DMS 273 (cell line): ENCODE results near the gene AFAP1L2.
A peak's percentile ranks its signal among the peaks of the same experiment; 100 is the strongest.

ENCODE experiments used
- DNase-seq: peaks from one replicate; lab custom pipeline; 2025; ENCODE audit not compliant: unreplicated experiment; lab: John Stamatoyannopoulos, UW

Gene AFAP1L2

DNA sequence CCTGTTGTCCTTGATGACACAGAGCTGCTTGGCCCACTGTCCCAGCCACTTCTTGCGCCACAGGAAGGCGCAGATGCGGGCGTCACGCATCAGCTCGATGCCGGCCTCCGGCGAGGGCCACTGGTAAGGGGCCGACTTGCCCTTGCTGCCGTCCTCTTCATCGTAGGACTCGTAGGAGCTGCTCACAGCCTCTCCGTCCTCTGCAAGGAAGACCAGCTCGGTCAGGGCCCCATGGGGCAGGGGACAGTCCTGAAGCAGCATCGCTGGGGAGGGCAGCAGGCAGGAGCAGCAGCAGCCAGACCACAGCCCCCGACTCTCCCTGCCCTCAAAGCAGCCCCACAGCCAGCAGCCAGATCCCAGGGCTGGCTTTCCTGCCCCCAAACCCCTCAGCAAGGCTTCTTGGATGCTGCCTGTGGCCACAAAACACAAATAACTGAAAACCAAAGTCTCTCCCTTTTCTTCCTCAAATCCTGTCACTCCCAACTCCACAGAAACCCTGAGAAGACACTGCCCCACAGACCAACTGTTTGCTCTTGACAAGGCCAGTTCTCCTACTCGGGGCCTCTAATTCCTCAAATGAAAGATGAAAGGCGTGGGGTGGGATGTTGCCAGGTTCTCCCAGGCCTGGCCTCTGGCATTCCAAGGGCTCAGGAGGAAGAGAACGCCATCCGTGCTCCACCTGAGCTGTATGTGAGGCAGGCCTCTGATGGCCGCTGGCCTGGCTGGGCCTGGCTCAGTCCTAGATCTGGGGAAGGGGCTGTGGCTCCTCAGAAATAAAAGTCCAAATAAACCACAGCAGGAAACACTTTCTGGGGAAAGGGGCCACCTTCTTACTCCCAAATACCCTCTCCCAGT, 88.5 kb downstream of the AFAP1L2 start:
- no peak for DNase-seq

- DNase-seq, result no peak
These were observed 90.4 kb downstream of the AFAP1L2 start for GRCh38 chr10:114313866-114314265.

DNA sequence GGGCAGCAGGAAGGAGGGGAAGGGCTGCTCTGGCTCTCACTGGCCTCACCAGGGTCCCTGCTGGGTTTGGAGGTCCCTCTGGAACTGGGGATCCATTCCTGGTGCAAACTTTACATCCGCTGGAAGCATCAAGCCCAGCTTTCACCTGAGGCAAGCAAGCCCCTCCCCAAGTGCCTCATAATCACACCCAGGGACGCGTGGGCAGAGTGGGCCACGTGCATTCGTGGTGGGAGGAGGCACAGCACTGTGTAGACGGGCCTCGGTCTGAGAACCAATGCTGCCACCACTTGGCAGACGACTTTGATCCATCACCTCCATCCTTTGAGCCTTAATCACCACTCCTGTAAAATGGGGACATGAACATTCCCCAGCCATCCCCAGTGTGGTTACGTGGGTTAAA, 91.2 kb downstream of the AFAP1L2 start:
- no peak for DNase-seq

DNA sequence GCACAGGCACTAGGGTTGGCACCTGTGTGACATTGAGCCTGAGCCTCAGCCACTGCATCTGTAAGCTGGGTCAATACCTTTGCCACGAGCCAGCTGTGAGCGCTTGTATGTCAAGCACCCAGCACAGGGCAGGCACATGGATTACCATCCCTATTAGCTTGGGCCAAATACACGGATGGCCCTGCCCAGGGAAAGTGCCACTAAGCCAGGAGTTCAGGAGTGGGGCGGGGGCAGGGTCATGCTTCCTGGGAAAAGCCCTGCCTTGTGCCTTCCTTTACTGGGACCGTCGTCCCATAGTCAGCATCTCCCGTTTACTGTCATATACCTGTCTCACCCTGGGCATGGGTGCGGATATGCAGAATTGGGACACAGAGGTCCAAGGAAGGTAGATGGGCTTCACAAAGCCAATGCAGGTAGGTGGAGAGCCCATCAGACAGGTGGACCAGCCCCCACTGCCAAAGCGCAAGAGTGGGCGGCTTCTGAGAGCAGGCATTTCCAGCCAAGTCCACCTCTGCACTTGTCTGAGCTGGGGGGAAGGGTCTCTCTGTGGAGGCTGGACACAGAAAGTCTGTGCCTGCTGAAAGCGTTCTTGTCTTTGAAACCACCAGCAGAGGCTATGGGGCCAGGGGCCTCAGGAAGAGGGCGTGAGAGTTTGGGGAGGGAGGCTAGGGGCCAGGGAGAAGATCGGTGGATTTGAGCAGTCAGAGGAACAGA, 92.6 kb downstream of the AFAP1L2 start:
- no peak for DNase-seq

DNA sequence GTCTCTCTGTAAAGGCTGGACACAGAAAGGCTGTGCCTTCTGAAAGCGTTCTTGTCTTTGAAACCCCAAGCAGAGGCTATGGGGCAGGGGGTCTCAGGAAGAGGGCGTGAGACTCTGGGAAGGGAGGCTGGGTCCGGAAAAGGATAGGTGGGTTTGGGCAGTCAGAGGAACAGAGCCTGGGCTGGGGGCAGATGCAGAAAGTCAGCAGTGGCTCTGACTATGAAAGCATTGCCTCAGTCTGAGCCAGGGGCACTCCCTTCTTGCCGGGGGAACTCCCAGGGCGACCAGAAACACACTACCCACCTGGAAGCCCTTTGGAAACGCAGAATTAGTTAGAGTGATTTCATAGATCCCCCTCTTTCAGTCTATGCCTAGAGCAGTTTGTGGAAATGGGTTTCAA, 93.3 kb downstream of the AFAP1L2 start:
- no peak for DNase-seq

- DNase-seq, result no peak
These were observed 94.0 kb downstream of the AFAP1L2 start for GRCh38 chr10:114310346-114310745.

DNA sequence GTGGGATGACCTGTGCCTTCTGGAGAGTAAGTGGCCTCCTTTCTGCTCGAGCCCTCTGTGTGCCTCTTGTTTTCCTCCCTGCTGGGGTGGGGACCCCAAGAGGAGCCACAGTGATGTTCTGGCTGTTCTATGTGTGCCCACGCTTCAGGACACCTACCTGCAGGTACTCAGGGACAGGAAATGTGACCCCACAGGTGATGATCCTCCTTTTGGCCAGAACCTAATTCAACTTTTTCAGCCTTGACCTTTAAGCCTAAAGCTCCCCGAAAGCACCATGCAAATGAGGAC, 95.0 kb downstream of the AFAP1L2 start:
- no peak for DNase-seq

DNA sequence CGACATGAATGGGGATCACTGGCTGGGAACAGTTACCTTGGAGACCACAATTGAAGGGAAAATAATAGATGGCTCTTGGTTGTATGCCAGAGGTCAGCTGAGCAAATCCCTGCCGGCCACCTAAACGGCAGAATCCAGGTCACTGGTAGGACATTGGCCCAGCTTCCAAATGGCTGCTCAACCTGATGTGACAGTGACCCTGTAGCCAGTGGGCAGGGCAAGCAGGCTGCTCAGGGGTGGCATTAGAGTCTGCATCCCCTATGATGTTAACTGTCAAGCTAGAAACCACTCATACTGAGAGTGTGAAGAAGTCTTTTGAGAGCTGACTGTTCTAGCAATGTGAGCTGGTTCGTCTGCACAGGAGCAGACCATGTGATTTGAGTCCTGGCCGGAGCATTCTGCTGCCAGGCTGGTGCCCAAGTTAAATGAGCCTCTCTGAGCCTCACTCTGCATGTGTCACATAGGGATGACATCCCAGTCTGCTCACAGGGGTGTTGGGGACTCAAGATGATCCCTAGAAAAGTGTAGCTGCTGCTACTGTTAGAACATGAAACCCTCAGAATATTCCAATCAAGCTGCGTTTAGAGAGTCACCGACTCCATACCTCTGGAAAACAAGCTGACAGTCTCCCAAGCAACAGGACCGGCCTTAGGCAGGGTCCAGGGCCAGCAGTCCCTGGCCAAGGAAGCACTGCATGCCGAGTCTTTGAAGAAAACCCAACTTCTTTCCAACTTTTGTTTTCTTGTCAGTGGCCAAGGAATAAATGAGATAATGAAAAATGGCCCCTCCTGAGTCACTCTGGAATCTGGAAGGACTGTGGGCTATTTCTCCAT, 95.6 kb downstream of the AFAP1L2 start:
- no peak for DNase-seq

DNA sequence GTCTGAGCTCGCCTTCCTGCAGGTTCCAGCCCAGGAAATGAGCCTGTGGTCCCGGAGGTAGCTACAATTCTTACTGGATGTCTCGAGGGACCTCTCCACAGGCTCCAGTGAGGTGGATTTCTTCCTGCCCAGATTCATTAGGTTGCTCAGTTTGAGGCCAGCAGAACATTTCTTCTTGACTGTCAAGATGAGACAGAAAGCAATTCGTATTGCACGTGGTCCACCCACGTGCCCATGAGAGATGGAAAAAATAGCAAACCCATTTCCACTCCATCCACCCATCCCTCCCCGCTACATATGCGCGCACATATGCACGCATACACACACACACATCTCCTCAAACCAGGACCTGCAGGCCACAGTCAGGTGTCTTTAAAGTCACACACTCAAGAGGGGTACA, 96.6 kb downstream of the AFAP1L2 start:
- DNase-seq, result no peak

GRCh38 chr10:114306116-114306973, 98.0 kb downstream of the AFAP1L2 start:
- DNase-seq, result no peak

- DNase-seq, result no peak
These were observed 98.8 kb downstream of the AFAP1L2 start for GRCh38 chr10:114305521-114305925.

GRCh38 chr10:114304571-114305421, 99.5 kb downstream of the AFAP1L2 start:
- DNase-seq, result peak; percentile 46

DNA sequence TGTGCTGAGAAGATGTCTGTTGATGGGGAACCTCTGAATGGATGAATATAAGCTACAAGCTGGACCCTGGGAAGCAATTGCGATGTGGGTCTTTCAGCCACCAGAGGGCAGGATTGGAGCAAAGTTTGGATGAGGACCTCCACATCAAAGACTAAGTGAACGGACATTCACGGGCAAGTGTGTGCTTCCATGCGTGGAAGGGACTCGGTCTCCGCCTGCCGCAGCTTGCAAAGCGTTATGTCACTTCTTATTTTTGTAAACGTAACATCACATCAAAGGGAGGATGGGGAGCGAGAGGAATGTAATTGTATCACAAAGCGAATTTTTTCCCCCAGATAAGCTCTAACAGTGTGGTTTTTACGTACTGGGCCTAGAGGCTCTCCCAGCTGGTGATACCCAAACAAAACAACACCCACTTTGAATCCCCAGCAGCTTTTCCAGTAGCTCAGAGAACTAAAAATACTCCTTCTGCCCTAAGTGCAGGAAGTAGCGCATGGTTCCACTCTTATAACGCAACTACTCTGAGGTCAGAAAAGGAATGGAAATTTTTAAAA, 100.2 kb downstream of the AFAP1L2 start:
- peak; percentile 84 for DNase-seq

DNA sequence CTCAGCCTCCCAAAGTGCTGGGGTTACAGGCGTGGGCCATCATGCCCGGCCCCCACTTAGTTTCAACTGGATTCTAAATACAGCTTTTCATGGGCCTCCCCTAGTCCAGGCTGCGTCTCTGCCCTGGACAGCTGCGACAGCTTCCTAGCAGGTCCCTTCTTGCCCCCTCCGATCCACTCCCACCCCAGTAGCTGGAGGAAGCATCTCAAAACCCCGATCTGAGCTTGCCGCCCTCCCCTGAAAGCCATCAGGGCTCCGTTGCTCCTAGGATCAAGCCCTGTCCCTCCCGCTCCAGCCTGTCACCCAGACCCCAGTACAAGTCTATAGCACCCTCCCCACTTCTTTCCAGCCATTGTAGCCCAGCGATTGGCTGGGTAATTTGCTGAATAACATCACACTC, 100.7 kb downstream of the AFAP1L2 start:
- no peak for DNase-seq

DNA sequence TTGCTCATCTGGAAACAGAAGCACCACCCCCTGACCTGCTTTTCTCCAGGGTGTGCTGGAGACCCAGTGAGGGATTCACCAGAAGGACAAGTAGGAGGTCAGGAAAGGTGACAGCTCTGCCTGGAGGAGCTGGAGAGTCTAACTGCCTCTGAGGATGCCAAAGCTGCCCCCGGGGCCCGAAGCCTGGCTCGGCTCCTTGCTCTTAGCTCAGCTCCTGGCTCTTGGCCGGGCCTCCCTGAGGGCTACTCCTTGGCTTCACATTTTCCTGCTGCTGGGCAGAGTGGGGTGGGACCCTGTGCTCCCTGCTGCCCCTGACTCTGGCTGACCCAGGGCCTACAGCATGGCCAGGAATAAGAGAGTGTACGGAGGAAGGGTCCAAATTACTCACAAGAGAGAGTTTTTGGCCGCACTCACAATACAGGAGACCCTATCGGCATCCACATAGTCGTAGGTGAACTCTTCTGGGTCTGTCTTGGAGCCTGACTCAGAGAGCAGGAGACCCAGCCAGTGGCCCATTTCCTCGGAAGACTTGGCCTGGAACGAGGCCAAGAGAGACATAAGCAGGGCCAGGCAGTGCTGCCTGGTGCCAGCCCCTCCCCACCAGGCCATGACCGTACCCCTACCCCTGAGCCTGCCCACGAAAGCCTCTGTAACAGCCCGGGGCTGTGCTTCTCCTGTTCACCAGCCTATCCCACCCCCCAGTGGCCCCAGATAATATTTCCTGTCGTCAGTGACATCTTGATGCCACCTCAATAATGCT, 102.2 kb downstream of the AFAP1L2 start:
- DNase-seq, result no peak

DNA sequence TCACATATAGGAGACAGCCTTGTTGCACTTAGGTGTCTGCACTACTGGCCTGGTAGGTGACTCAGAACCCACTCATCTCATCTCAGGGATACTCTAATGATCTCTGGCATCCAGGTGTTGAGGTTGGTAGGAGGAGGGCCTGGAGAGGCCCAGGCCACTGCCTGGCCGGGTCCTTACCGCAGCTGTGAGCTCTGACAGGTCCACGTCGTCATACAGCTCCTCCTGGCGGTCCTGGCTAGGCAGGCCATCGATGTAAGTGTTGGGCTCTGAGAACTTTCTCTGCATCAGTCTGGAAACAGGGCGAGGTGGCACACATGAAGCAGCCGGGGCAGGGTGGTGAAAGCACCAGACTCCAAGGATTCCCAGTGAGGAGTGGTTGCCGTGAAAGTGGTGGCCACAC, 103.1 kb downstream of the AFAP1L2 start:
- DNase-seq, result no peak

- DNase-seq, result no peak
These were observed 104.2 kb downstream of the AFAP1L2 start for GRCh38 chr10:114300036-114300645.

DNA sequence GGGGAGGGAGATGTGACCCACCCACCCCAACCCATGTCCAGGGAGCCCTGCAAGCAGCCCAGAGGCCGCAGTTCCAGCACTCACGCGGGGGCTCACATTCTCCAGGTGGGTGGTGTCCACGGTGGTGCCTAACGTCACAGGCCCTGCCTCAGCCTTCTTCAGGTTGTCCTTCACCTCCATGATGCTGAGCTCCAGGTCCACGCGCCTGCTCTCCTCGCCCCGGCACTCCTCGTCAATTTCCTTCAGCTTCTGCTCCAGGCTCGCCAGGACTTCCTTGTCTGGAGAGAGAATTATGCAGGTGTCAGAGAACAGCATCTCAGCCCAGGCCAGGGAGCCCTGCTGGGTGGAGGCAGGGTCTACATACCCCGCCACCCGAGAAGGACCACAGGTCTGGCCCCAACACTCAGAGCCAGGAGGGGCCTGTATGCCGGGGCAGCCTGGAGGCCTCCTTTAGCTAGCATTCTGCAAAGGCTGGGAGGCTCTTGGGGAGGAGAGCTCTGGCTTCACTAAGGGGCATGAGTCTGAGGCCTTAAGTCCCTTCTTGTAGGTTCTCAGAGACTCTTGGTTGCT, 107.1 kb downstream of the AFAP1L2 start:
- no peak for DNase-seq
